Activated T-cell treated with anti-CD3 and anti-CD28 coated beads, Interleukin-2, amount 50 U/mL, for 1 hour (primary cell): ENCODE data around the gene ACTR3.
A peak's percentile ranks its signal among the peaks of the same experiment; 100 is the strongest.
"Not testable (repeated sequence)": the region's sequence is repeated elsewhere in the genome, so short reads cannot be mapped to it uniquely, and the experiment has no call there.

Experiments used
- DNase-seq: peaks from one replicate; pipeline ENCODE4 v3.0.0-alpha.2; 2020

The ACTR3 gene

GRCh38 chr2:113906647-113907046 lies 16.8 kb downstream of the ACTR3 start:
- DNase-seq, result no peak

GRCh38 chr2:113907297-113907696 lies 17.4 kb downstream of the ACTR3 start:
- DNase-seq, result no peak

- DNase-seq, result peak; percentile 62
These were observed 20.3 kb downstream of the ACTR3 start for GRCh38 chr2:113910110-113910717.

- DNase-seq, result no peak
These were observed 21.2 kb downstream of the ACTR3 start for GRCh38 chr2:113910967-113911678.

- DNase-seq, result no peak
These were observed 25.4 kb downstream of the ACTR3 start for GRCh38 chr2:113915082-113915819.

- no peak for DNase-seq
These were observed 28.3 kb downstream of the ACTR3 start for GRCh38 chr2:113918229-113918628.

- DNase-seq, result no peak
These were observed 31.1 kb downstream of the ACTR3 start for GRCh38 chr2:113920996-113921395.

GRCh38 chr2:113922335-113922734 lies 32.4 kb downstream of the ACTR3 start:
- no peak for DNase-seq

- no peak for DNase-seq
These were observed 32.9 kb downstream of the ACTR3 start for GRCh38 chr2:113922784-113923183.

- no peak for DNase-seq
These were observed 36.0 kb downstream of the ACTR3 start for GRCh38 chr2:113925884-113926283.

- DNase-seq, result no peak
These were observed 36.4 kb downstream of the ACTR3 start for GRCh38 chr2:113926314-113926713.

GRCh38 chr2:113930448-113930847 lies 40.6 kb downstream of the ACTR3 start:
- no peak for DNase-seq

- no peak for DNase-seq
These were observed 47.6 kb downstream of the ACTR3 start for GRCh38 chr2:113937501-113937900.

GRCh38 chr2:113940891-113941290 lies 51.0 kb downstream of the ACTR3 start:
- no peak for DNase-seq

GRCh38 chr2:113945784-113946183 lies 55.9 kb downstream of the ACTR3 start:
- not testable (repeated sequence) for DNase-seq

GRCh38 chr2:113950906-113951305 lies 61.0 kb downstream of the ACTR3 start:
- DNase-seq, result not testable (repeated sequence)

GRCh38 chr2:113961000-113961399 lies 71.1 kb downstream of the ACTR3 start:
- no peak for DNase-seq

GRCh38 chr2:113962692-113963480 lies 73.0 kb downstream of the ACTR3 start:
- DNase-seq, result no peak

GRCh38 chr2:113963965-113964364 lies 74.1 kb downstream of the ACTR3 start:
- no peak for DNase-seq

- DNase-seq, result no peak
These were observed 74.5 kb downstream of the ACTR3 start for GRCh38 chr2:113964436-113964835.

GRCh38 chr2:113965228-113965627 lies 75.3 kb downstream of the ACTR3 start:
- DNase-seq, result no peak

GRCh38 chr2:113965644-113966043 lies 75.8 kb downstream of the ACTR3 start:
- no peak for DNase-seq

GRCh38 chr2:113966171-113966570 lies 76.3 kb downstream of the ACTR3 start:
- no peak for DNase-seq
